ENCODE measurements around the gene SMIM24.
"Not testable (repeated sequence)": the region's sequence is repeated elsewhere in the genome, so short reads cannot be mapped to it uniquely, and the experiment has no call there.

SMIM24 gene

DNA sequence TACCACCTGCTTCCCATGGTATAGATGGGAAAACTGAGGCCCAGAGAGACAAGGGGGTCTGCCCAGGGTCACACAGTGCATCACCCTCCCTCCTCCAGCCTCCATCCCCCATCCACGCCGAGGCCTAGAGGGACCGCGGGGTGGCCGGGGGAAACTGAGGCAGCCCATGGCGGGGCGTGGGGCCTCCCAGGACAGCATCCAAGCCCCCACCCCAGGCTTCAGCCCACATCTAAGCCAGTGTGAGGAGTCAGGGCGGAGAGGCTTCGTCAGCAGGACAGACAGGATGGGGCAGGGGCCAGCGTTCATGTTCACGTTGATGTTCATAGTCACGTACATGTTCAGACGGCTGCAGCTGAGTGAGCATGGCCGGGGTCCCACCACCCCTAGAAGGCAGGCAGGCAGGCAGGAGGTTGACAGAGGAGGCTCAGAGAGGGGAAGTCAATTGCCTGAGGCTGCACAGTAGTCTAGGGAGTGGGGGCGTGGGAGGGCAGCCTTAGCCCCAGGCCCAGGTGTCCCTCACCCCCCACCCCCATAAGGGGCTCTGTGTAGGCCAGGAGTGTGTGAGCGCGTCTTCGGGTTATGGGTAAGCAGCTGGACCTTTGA, 23.3 kb downstream of the SMIM24 start:
- no peak for DNase-seq (ENCODE audit: low spot score)

DNA sequence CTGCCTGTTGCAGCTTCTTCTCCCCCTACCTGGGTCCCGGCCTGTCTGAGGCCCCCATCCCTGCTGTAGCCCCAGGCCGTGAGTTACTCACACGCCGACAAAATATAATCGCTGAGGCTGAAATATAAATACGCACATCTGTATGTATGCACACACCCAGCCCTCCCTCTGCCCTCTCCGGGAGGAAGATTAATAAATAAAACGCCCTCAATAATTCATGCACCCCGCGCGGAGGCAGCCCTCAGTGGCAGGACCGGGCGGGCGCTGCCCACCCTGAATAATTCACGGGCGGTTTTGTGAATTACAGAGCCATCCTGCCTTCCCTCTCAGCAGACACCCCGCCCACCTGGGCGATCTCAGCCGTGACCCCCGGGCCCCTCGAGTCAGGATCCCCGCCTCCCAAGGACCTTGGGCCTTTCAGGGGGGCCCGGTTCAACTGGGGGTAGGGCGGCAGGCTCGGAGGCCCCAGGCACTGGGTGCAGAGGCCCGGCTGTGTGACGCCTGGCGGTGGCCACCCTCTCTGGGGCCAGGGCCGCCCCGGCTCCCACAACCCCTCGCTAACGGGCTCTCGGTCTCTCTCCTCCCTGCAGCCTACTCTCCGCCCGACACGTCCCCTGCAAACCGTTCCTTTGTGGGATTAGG, 24.2 kb downstream of the SMIM24 start:
- DNase-seq (ENCODE audit: low spot score) = no peak

DNA sequence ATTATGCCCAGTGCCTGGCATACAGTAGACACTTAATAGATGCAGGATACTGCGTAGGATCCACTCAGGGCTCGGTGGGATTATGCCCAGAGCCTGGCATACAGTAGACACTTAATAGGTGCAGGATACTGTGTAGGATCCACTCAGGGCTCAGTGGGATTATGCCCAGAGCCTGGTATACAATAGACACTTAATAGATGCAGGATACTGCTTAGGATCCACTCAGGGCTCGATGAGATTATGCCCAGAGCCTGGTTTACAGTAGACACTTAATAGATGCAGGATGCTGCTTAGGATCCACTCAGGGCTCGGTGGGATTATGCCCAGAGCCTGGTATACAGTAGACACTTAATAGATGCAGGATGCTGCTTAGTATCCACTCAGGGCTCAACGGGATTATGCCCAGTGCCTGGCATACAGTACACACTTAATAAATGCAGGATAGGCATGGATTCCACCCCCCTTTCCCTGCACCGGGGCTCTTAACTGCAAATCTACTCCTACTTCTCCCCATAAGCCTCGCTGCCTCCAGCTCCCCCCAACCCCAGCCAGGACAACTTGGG, 24.9 kb downstream of the SMIM24 start:
- no peak for DNase-seq (ENCODE audit: low spot score)

- DNase-seq (ENCODE audit: low spot score) = no peak
Observed at GRCh38 chr19:3454656-3455392, 25.5 kb downstream of the SMIM24 start.

DNA sequence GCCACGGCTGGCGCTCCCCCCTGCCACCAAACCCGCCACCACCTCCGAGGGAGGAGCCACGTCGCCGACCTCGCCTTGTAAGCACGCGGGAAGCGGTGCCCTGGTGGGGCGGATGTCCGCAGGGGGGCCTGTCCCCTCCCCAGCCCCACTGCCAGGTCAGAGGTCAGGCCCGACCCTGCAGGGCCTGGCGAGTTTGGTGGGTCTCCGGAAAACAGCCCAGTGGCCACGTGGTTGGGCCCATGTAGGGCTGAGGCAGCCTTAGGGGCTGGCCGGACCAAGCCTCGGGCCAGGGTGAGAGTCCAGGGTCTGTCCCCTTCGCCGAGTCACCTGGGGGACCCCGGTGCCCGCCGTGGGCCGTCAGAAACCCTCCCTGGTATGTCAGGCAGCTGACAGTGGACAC, 26.5 kb downstream of the SMIM24 start:
- DNase-seq (ENCODE audit: low spot score) = no peak

DNA sequence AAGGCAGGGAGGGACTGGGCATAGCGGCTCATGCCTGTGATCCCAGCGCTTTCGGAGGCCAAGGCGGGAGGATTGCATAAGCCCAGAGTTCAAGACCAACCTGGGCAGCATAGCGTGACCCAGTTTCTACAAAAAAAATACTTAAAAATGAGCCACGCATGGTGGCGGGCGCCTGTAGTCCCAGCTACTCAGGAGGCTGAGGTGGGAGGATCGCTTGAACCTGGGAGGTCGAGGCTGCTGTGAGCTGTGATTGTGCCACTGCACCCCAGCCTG, 27.4 kb downstream of the SMIM24 start:
- DNase-seq (ENCODE audit: low spot score) = not testable (repeated sequence)

DNA sequence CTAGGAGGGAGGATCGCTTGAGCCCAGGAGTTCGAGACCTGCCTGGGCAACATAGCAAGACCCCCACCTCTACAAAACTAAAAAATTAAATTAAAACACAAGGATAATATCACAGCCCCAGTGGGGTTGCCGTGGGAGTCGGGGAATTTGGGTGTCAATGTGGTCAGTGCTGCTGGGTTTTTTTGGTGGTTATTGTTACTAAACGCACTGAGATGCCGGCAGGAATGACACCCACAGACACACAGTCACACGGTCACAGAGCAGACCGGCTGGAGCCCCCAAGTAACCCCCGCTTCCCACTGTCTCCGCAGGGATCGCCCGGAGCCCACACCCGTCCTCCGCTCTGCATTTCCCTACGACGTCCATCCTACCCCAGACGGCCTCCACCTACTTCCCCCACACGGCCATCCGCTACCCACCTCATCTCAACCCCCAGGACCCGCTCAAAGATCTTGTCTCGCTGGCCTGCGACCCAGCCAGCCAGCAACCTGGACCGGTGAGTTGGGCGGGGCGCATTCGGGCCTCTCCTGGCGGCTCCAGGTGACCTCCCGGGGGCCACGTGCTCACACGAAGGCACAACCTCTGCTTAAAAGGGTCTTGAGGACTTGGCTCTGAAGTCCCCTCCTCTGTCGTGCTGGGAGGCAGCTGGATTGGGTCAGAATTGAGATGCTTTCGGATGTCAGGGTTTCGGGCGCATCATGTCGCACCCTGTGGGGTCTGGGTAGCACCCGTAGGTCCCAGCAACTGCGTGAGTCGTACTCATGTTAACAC, 28.0 kb downstream of the SMIM24 start:
- no peak for DNase-seq (ENCODE audit: low spot score)

DNA sequence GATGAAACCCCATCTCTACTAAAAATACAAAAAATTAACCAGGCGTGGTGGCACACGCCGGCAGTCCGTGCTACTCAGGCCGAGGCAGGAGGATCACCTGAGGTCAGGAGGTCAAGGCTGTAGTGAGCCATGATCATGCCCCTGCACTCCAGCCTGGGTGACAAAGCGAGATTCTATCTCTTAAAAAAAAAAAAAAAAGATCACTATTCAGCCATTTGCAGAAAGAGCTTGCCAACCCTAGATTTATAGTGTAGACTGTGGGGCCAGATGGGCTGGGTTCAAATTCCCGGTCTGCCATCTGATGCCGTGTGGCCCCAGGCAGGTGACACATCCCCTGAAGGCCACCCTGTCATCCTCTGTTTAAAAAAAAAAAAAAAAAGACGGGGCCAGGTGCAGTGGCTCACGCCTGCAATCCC, 28.9 kb downstream of the SMIM24 start:
- no peak for DNase-seq (ENCODE audit: low spot score)

GRCh38 chr19:3450796-3451411, 29.4 kb downstream of the SMIM24 start:
- DNase-seq (ENCODE audit: low spot score) = no peak

DNA sequence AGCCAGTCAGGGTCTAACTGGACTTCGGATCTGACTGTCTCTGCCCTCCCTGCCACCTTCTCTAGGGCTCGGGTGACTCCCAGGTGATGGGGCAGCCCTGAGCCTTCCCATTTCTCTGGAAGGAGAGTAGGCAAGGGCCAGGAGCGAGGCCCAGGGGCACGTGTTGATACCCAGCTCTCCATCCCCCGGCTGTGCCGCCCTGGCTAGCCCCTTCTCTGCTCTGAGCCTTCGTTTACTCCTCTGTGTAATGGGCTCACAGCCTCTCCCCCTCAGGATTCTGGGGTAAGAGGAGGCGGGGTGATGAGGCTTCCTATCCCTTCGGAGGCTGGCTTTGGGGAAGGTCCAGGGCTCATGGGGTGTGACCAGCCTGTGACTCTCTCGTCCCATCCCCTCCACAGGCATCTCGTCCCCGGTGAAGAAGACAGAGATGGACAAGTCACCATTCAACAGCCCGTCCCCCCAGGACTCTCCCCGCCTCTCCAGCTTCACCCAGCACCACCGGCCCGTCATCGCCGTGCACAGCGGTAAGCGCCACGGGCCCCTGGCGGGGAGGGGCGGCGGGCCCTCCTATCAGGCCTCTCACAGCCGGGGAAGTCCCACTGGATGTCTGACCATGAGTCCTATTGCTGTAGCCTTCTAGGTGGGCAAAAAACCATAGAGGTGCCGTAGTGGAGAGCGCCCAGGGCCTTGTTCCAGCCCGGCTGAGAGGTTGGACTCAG, 31.6 kb downstream of the SMIM24 start:
- DNase-seq (ENCODE audit: low spot score) = no peak

- DNase-seq (ENCODE audit: low spot score) = not testable (repeated sequence)
Observed at GRCh38 chr19:3446657-3447056, 33.7 kb downstream of the SMIM24 start.

DNA sequence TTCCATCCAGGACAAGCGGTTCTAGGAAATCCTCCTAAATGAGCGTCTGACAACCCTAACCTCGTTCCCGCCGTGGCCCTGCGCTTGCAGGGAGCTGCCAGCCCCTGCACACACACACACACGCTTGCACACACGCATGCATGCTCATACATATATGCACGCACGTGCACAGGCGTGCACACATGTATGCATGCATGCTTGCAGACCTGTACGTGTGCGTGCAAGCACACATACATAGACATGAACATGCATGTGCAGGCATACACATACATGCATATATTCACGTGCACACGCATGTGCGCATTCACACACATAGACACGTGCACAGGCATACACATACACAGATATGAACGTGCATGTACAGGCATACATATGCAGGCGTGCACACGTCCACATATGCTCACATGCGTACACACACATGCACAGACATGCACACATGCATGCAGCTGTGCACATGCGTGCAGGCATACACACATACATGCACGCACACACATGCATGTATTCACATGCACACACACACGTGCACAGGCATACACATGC, 35.6 kb downstream of the SMIM24 start:
- no peak for DNase-seq (ENCODE audit: low spot score)

GRCh38 chr19:3443840-3444694, 36.3 kb downstream of the SMIM24 start:
- peak; percentile 49 for DNase-seq (ENCODE audit: low spot score)

- DNase-seq (ENCODE audit: low spot score) = no peak
Observed at GRCh38 chr19:3442487-3443071, 37.7 kb downstream of the SMIM24 start.

DNA sequence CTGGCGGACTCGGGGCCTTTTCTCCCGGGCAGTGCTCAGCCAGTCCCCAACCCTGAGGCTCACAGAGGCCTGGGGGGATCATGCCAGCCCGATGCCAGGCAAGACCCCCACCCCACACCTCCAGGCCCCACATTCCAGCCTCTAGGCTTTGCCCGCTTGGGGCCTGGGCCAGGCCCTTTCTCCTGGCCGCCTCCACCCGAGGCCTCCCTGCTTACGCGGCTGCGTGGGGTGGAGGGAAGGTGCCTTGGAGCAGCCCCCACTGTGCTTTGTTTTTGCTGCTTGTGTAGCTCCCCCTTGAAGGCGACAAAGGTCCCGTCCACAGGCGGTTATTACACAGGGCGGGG, 38.4 kb downstream of the SMIM24 start:
- no peak for DNase-seq (ENCODE audit: low spot score)

DNA sequence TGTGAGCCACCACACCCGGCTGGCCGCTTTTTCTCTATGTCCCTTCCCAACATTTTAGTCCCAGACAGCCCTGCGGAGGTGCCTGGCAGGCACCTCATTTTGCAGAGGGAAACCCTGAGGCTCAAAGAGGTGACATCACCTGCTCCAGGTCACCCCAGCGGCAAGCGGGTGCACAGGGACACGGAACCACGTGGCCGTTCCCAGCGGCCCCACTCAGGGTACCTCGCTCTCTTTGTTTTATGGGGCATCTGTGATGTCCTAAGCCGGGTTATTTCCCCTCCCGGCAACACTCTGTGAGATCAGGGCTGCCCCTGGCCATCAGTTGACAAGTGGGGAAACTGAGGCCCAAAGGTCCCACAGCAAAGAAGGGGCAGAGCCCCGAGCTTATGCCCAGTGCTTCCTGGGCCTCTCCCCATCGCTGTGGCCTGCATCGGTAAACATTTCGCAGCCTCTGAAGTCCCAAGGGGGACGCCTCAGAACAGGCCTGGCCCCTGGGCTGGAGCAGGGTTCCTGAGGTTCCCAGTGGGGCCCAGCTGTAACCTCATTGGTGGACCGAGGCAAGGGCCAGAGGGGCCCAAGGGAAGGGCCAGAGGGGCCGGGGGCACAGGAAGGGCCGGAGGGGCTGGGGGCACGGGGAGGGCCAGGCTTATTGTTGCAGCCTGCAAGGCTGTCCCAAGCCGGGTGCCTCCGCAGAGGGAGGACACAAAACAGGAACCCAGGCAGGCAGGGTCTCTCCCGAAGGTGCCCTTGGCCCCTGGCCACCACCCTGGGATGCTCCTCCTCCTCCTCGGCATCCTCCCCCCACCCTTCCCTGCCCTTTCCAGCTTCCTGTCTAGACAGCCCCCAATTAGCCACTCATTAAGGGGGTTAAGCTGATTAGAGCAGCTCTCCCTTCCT, 39.0 kb downstream of the SMIM24 start:
- DNase-seq (ENCODE audit: low spot score) = peak; percentile 84

DNA sequence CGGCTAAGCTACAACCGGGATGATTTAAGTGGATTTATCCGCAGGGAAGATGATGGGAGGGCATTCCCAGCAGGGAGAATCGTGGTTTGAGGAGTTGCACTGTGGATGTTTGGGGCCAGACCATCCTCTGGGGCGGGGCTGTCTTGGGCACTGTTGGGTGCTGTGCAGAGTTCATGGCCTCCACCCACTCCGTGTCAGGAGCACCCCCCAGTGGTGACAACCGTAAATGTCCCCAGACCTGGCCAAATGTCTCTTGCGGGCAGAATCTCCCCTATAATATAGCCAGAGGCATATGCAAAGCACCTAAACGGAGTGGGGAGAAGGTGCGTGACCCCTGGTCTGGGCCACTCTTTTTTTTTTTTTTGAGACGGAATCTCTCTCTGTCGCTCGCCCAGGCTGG, 40.2 kb downstream of the SMIM24 start:
- peak; percentile 31 for DNase-seq (ENCODE audit: low spot score)
